Measurements from ENCODE around the gene MKRN1. TPM values are rescaled to one million over a fixed set of nuclear protein-coding genes. Genes with fewer than 3 reads are reported as not detected.
"Not testable (repeated sequence)": the region's sequence is repeated elsewhere in the genome, so short reads cannot be mapped to it uniquely, and the experiment has no call there.

MKRN1 gene
- total RNA-seq, 1 donor from 2014 or later = 75.2 TPM

DNA sequence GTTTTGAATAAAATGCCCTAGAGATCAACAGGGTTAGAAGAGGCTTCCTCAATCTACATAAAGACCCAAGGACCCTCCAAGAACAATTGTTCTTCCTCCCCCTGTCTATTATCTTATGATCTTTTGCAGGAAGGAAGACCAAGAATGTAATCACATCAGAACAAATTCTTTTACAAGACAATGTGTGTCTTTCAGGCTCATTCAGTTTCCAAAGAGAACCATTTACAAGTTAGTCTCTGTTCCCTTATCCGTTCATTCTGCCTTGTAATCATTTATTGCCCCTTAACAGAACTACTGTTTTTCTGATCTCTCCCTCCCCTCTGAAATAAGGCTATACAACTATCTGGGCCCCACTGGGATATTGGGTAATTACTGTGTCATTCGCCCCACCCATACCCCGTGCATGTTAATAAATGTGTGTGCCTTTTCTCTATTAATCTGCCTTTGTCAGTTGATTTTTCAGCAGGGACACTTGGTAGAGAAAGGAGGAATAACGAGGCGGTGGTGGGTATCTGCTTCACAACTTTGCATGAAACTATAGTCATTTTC lies 5.7 kb upstream of the MKRN1 start:
- no peak for DNase-seq

- DNase-seq = no peak
These were observed 5.2 kb upstream of the MKRN1 start for GRCh38 chr7:140484479-140484878.

- DNase-seq = peak; percentile 47
These were observed 407 bp upstream of the MKRN1 start for GRCh38 chr7:140479739-140480084.

- no peak for DNase-seq
These were observed 851 bp downstream of the MKRN1 start for GRCh38 chr7:140478246-140479061.

- no peak for DNase-seq
These were observed 2.5 kb downstream of the MKRN1 start for GRCh38 chr7:140476698-140477261.

GRCh38 chr7:140475747-140476333 lies 3.5 kb downstream of the MKRN1 start:
- DNase-seq = peak; percentile 8

DNA sequence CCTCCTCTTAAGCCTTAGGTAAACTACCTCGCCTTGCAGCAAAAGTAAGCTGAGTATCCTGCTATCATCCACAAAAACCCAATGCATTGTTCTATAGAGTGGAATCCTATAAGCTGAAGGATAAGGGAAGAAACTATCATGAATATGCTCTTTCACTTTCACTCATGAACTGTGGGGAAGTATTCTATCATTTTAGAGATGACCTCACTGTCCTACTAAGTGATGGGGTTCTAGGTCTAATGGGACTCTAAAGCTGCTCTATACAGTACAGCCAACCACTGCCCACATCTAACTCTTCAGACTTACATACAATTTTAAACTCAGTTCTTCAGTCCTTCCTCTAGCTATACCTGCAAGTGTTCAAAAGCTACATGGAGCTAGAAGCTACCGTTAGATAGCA lies 16.2 kb downstream of the MKRN1 start:
- DNase-seq = no peak

DNA sequence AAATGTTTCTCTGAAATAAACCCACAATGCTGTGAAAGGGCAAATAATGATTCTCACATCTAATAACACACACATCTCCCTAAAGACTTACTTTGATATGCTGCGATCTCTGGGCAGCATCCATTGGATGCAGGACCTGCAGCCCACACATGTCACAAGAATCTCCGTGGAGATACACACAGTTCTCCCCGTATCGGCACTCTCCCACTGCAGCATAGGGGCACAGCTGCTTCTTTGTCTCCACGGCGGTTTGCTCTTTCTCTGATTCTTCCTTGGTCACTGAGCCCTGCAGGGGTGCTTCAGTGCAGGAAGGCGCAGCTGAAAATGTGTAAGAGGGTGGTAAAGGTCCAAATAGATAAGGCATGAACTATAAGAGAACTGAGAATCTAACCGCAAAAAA lies 20.4 kb downstream of the MKRN1 start:
- DNase-seq = no peak

DNA sequence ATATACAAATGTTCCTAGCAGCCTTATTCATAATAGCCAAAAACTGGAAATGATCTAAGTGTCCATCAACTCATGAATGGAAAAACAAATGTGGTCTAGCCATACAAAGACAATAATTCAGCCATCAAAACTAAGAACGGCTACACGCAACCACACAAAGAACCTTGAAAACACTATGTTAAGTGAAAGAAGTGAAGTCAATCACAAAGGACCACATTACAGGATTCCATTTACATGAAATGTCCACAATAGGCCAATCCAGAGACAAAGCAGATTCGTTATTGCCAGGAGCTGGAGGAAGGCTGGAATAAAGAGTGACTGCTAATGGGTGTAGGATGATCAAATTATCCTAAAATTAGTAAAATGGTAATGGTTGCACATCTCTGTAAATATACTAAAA lies 21.1 kb downstream of the MKRN1 start:
- no peak for DNase-seq

GRCh38 chr7:140456551-140457051 lies 22.7 kb downstream of the MKRN1 start:
- no peak for DNase-seq

DNA sequence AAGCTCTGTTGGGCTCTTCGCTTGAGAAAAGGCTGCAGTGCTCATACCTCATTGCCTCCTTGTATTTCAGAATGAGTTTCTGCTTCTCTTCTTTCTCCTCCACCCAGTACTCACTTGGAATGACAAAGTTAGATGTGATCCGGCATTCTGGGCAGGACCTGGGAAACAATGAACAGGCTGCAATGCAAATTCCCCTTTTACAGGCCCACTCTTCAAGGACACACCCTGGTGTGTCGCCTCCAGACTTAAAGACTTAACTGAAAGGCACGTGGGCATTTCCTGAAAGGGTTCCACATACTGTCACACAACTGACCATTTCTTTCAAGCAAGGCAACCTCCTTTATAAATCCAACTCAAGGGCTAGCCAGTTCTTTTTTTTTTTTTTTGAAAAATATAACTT lies 23.6 kb downstream of the MKRN1 start:
- no peak for DNase-seq

DNA sequence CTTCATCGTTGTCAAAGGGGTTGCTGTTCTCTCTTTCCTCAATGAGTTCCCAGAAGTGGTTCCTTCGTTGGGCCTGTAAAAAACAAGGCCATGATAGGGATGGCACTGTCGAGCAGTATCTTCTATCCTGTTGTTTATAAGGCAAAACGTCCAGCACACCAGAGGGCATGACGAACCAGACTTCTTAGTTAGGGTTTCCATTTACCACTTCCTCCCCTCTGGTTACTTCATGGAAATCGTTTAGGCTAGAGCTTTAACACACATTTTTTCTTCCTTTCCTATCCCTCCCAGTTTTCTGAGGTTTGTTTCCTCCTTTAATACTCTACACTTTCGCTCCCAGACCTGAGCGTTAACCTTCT lies 24.7 kb downstream of the MKRN1 start:
- no peak for DNase-seq

GRCh38 chr7:140453785-140454656 lies 25.3 kb downstream of the MKRN1 start:
- not testable (repeated sequence) for DNase-seq

GRCh38 chr7:140453273-140453672 lies 26.0 kb downstream of the MKRN1 start:
- DNase-seq = no peak

- DNase-seq = no peak
These were observed 27.6 kb downstream of the MKRN1 start for GRCh38 chr7:140451716-140452115.

- no peak for DNase-seq
These were observed 30.4 kb downstream of the MKRN1 start for GRCh38 chr7:140448781-140449480.

GRCh38 chr7:140447841-140448240 lies 31.5 kb downstream of the MKRN1 start:
- no peak for DNase-seq

DNA sequence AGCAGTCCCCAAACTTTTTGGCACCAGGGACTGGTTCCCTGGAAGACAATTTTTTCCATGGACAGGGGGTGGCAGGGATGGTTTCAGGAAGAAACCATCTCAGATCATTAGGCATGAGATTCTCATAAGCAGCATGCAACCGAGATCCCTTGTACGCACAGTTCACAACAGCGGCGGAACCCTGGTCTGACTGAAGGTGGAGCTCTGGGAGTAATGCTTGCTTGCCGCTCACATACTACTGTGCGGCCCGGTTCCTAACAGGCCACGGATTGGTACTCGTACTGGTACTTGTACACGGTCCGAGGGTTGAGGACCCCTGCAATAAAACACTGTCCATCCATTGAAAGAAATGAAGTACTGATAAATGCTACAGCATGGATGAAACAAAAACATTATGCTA lies 32.8 kb downstream of the MKRN1 start:
- DNase-seq = no peak

GRCh38 chr7:140441519-140441918 lies 37.8 kb downstream of the MKRN1 start:
- DNase-seq = no peak

DNA sequence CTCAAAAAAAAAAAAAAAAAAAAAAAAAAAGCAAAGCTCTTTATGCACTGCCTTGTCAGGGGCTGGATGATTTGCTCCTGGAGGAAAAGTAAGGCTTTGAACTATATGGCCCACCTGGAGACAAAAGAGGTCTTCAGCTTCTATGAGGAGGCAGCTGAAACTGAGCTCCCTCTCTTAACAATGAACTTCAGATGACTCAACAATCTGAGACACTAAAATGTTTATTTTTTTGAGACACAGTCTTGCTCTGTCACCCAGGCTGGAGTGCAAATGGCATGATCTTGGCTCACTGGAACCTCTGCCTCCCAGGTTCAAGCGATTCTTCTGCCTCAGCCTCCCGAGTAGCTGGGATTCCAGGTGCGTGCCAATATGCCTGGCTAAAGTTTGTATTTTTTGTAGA lies 38.7 kb downstream of the MKRN1 start:
- no peak for DNase-seq

- no peak for DNase-seq
These were observed 39.9 kb downstream of the MKRN1 start for GRCh38 chr7:140439359-140439758.

Data from skin of body (tissue), 2 donors.